DMS53 (cell line): ENCODE measurements around the gene ZGLP1.
"Not testable (repeated sequence)": the region's sequence is repeated elsewhere in the genome, so short reads cannot be mapped to it uniquely, and the experiment has no call there.

ENCODE experiments used
- DNase-seq: peaks from one replicate; lab custom pipeline; 2025; lab: John Stamatoyannopoulos, UW

ZGLP1 gene

GRCh38 chr19:10309423-10309822 lies at the start of gene ZGLP1:
ZGLP1 (minus strand) TSS chr19:10309815.
- no peak for DNase-seq

GRCh38 chr19:10356431-10356830 lies 46.8 kb upstream of the ZGLP1 start:
- DNase-seq: no peak

- peak; percentile 32 for DNase-seq
Observed at GRCh38 chr19:10353793-10354391, 44.3 kb upstream of the ZGLP1 start.

GRCh38 chr19:10352764-10353671 lies 43.4 kb upstream of the ZGLP1 start:
- DNase-seq: no peak

GRCh38 chr19:10346509-10346908 lies 36.9 kb upstream of the ZGLP1 start:
- no peak for DNase-seq

GRCh38 chr19:10344780-10345179 lies 35.2 kb upstream of the ZGLP1 start:
- no peak for DNase-seq

- DNase-seq: no peak
Observed at GRCh38 chr19:10343495-10343894, 33.9 kb upstream of the ZGLP1 start.

GRCh38 chr19:10339977-10340376 lies 30.4 kb upstream of the ZGLP1 start:
- no peak for DNase-seq

GRCh38 chr19:10339380-10339960 lies 29.9 kb upstream of the ZGLP1 start, which contains the start of gene ICAM3:
ICAM3 (minus strand) TSS chr19:10339624; CDS start chr19:10339614, 10 bp downstream.
- no peak for DNase-seq

- DNase-seq: no peak
Observed at GRCh38 chr19:10338940-10339339, 29.3 kb upstream of the ZGLP1 start.

GRCh38 chr19:10336725-10337124 lies 27.1 kb upstream of the ZGLP1 start:
- DNase-seq: not testable (repeated sequence)

- DNase-seq: no peak
Observed at GRCh38 chr19:10335352-10335985, 25.9 kb upstream of the ZGLP1 start.

GRCh38 chr19:10334588-10335351 lies 25.2 kb upstream of the ZGLP1 start:
- peak; percentile 92 for DNase-seq

- peak; percentile 84 for DNase-seq
Observed at GRCh38 chr19:10333758-10334587, 24.4 kb upstream of the ZGLP1 start.

- DNase-seq: peak; percentile 97
Observed at GRCh38 chr19:10332965-10333757, 23.5 kb upstream of the ZGLP1 start, which contains the start of gene RAVER1. RAVER1 (minus strand) TSS chr19:10333529; CDS start chr19:10333507, 22 bp downstream.

GRCh38 chr19:10332158-10332964 lies 22.7 kb upstream of the ZGLP1 start:
- peak; percentile 40 for DNase-seq

GRCh38 chr19:10329555-10329954 lies 19.9 kb upstream of the ZGLP1 start:
- no peak for DNase-seq

- DNase-seq: no peak
Observed at GRCh38 chr19:10328558-10329429, 19.2 kb upstream of the ZGLP1 start.
